ENCODE measurements around the gene RSPO4. TPM values are rescaled to one million over a fixed set of nuclear protein-coding genes. Genes with fewer than 3 reads are reported as not detected.

The RSPO4 gene
- total and polyA plus RNA-seq, 2 of the 8 experiments (the other 6 are each of a cell fraction or from before 2014, with no cell fraction given), result 3.4 to 6.4 TPM

DNA sequence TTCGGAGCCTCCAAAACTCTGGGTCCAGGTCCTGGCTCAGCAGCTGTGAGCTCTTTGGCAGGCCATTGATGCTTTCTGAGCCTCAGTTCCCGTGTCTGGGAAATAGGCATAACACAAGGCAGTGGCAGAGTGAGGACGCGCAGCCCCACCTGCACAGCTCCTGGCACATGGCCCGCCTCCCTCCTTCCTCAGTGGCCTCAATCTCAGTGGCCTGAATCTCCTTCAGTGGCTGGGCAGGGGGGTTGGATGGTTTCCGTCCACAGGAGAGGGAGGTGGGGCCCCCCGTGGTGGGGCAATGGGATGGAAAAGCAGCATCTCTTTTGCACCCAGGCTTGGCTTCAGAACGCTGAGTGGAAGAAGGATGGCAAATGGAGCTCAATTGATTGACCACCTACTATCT, 5.1 kb downstream of the RSPO4 start (continued):
- TF ChIP-seq, protein P1, sequence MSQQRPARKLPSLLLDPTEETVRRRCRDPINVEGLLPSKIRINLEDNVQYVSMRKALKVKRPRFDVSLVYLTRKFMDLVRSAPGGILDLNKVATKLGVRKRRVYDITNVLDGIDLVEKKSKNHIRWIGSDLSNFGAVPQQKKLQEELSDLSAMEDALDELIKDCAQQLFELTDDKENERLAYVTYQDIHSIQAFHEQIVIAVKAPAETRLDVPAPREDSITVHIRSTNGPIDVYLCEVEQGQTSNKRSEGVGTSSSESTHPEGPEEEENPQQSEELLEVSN (IDR thresholded peaks at IDR 0.05), result no peak
- TF ChIP-seq JUND (IDR thresholded peaks at IDR 0.05; ENCODE audit: low read length), result no peak

Measured in H1 (cell line).